Stimulated activated CD8-positive, alpha-beta memory T cell treated with anti-CD3 and anti-CD28 coated beads, Interleukin-4, amount 100 ng/mL, for 1 hour (primary cell): ENCODE data around the gene ZFC3H1.
"Not testable (repeated sequence)": the region's sequence is repeated elsewhere in the genome, so short reads cannot be mapped to it uniquely, and the experiment has no call there.

Source experiments
- DNase-seq, 2 donors: peaks; one replicate each; pipeline ENCODE4 v3.0.0-alpha.2; 2020; ENCODE audit warnings: low read depth in 2 of 2, low spot score in 1 of 2

Gene ZFC3H1

DNA sequence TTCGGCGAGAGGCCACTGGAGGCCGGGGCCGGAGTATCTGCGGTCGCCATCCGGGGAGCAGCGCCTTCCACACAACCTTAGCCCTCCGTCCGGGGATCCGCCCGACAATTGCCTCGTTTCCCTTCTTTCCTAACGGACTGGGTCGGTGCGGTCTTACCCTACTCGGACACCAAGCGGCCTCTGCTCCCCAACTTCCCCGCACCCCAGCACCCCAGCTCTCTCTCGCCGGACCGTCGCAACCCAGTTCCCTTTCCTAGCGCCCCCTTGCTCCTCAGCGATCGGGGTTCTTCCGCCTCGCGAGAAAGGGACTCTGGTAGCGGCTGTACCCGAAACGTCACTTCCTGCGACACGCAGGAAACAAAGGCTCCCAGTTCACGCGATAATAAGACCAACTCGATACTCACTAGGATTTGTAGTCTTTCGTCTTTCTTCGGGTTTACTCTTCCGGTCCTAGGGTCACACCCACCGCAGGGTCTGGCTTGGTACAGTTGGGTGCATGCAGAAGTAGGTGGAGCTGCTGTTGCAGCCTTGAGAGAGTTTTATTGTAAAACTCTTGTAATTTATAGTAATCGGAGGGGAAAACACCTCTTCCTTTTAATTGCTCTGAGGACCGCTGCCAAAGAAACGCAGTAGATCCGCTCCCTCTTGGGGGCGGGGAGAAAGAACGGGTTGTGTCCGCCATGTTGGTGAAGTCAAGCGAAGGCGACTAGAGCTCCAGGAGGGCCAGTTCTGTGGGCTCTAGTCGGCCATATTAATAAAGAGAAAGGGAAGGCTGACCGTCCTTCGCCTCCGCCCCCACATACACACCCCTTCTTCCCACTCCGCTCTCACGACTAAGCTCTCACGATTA, at the start of gene ZFC3H1, which contains the start of gene THAP2:
TSS of gene ZFC3H1 (minus strand) at position 288 of the 850 bp plus-strand sequence. CDS start at position 50, 238 bp downstream.
TSS of gene THAP2 (plus strand) at position 741 of the 850 bp plus-strand sequence. CDS start 209 bp downstream, outside the sequence.
- DNase-seq: peak; percentile 72 to 79

DNA sequence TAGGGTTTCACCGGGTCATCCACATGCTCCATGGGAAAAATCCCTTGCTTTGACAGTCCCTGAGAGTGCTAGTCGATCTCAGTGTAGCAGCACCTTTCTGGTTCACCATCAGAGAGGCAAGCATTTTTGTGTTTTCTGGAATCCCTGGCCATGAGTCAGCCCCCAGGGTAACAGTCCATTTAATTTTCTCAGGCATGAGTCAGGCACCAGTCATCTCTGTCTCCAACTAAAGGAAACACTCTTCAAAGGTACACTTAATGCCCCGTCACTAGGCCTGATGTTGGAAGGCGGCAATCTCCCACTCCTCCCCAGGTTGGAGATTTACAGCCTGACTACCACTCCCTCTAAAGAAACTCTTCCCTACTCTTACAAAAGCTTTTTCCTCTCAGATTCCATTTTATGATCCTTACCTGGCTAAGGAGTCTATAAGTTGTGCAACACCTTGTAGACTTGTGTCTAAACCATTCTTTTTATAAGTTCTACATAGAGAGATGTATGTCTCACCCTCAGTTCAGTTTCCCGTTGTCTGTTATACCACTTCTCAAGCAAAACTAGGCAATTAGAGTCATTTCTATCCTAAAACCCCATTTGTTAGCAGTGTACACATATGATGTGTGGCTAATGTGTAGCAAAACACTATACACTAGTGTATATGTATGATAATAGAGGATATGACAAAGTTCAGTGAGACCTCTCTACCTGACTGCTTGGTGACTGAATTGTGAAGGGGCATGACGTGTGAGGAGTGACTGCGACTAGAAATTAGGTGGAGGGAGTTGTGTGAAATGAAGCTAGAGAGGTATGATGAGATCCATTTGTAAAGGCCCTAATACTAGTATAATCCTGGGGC, 46.9 kb upstream of the ZFC3H1 start:
- no peak for DNase-seq

- no peak for DNase-seq
Measured at GRCh38 chr12:71708658-71709057, 45.0 kb upstream of the ZFC3H1 start.

GRCh38 chr12:71704920-71705319, 41.3 kb upstream of the ZFC3H1 start:
- no peak for DNase-seq

DNA sequence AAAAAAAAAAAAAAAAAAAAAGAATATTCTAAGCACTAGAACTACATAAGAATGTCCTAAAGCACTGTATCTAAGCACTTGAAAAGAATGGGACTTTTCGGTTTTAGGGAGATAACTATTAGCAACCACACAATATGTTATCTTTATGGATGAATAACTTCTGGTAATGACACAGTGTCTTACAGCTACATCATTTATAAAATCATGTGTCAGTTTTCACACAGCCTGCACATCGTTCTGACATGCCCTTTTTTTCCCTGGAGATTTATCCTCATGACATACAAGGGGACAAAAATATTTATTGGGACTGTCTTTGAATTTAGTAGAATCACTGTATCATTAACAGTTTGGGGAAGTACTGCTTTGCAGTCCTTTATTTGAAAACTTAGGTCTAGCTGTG, 39.6 kb upstream of the ZFC3H1 start:
- no peak for DNase-seq

GRCh38 chr12:71702590-71702989, 38.9 kb upstream of the ZFC3H1 start:
- no peak for DNase-seq

GRCh38 chr12:71702181-71702580, 38.5 kb upstream of the ZFC3H1 start:
- DNase-seq: not testable (repeated sequence)

DNA sequence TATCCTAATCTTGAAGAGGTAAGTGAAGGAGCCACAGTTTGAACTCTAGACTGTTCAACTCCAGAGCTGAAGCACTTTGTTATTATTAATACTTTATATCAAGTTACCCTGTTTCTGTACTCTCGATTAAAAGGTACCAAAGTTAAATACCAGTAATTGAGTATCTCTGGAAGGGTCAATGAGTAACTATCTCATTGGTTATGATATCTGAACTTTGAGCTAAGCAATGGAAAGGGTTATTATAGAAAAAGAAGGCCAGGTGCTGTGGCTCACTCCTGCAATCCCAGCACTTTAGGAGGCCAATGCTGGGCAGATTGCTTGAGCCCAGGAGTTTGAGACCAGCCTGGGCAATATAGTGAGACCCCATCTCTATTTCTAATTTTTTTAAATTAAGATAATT, 32.1 kb upstream of the ZFC3H1 start:
- no peak for DNase-seq

- no peak for DNase-seq
Measured at GRCh38 chr12:71694099-71694820, 30.6 kb upstream of the ZFC3H1 start.

DNA sequence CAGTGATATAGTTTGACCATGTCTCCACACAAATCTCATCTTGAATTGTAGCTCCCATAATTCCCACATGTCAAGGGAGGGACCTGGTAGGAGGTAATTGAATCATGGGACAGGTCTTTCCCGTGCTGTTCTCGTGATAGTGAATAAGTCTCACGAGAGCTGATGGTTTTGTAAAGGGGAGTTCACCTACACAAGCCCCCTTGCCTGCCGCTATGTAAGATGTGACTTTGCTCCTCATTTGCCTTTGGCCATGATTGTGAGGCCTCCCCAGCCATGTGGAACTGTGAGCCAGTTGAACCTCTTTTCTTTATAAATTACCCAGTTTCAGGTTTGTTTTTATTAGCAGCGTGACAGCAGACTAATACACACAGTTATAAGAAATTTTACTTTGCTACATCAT, 30.0 kb upstream of the ZFC3H1 start:
- DNase-seq: not testable (repeated sequence)

- DNase-seq: no peak
Measured at GRCh38 chr12:71693126-71693525, 29.5 kb upstream of the ZFC3H1 start.

DNA sequence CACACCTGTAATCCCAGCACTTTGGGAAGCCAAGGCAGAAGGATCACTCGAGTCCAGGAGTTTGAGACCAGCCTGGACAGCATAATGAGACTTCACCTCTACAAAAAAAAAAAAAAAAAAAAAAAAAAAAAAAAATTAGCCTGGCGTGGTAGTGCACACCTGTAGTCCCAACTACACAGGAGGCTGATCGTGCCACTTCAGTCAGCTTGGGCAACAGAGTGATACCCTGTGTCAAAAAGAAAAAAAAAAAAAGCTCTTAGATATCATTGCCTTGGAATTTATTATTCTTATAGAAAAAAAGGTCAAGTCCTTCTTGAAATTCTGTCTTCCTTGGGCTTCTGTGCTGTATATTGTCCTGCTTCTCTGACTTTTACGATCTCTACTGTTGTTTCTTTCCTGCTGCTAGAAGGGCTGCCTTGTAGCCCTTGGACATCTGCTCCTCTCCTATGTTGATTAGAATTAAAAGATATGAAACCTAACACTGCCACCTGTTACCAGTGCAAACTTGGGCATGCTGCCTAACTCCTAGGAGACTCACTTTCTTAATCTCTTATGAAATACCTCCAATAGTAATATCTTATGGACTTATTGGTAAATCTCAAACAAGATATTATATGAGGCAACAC, 28.0 kb upstream of the ZFC3H1 start:
- DNase-seq: no peak

- DNase-seq: no peak
Measured at GRCh38 chr12:71688961-71689570, 25.4 kb upstream of the ZFC3H1 start.

- not testable (repeated sequence) for DNase-seq
Measured at GRCh38 chr12:71687172-71687571, 23.5 kb upstream of the ZFC3H1 start.

DNA sequence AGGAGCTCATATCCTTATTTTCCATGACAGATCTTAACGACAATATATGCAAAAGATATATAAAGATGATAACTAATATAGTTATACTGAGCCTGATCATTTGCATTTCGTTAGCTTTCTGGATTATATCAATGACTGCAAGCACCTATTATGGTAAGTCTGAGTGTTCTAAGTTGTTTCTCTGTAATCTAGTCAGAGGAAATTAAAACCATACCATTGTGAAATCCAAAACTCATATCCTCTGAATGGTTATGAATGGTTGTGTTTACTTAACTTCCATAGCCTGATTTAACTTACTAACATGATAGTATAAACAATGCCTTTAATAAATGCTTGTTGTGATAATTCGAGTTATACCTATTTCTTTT, 23.0 kb upstream of the ZFC3H1 start:
- no peak for DNase-seq

GRCh38 chr12:71685914-71686657, 22.4 kb upstream of the ZFC3H1 start, which contains the start of gene TMEM19:
Gene TMEM19, plus strand, starts transcription at chr12:71686082. Its CDS starts 599 bp downstream, at chr12:71686681.
- peak; percentile 55 to 71 for DNase-seq

GRCh38 chr12:71685312-71685906, 21.8 kb upstream of the ZFC3H1 start:
- DNase-seq: no peak

DNA sequence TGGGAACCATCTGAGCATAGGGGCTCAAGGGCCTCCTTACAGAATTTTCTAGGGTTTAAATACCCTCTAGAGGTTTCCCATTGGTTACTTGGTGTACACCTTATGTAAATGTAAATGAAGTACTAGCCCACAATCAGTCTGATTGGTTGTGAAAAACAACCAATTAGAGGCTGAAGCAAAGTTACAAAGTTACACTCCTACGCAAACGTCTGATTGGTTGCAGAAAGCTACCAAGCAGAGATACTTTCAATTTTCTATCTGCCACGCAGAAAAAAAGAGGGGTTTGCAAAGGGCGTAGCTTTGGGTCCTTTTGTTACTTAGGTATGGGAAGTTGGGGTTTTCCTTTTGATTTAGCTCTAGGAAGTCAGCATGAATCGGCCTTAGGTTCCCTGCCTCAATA, 20.4 kb upstream of the ZFC3H1 start:
- DNase-seq: no peak

GRCh38 chr12:71683633-71684032, 20.0 kb upstream of the ZFC3H1 start:
- no peak for DNase-seq
